NCI-H524 (cell line): Measurements from ENCODE around the gene MBTPS2.
"Not testable (repeated sequence)": the region's sequence is repeated elsewhere in the genome, so short reads cannot be mapped to it uniquely, and the experiment has no call there.

Experiments
- DNase-seq, 2 experiments: peaks; one replicate each; lab custom pipeline; 2025; lab: John Stamatoyannopoulos, UW

Gene MBTPS2

GRCh38 chrX:21839334-21840192, at the start of gene MBTPS2:
Gene MBTPS2, plus strand, starts transcription at chrX:21839617. Its CDS starts 118 bp downstream, at chrX:21839735.
- DNase-seq = peak; percentile 75 to 94

- DNase-seq = peak in 1 of 2 experiments; percentile 15
These were observed 40.7 kb upstream of the MBTPS2 start for GRCh38 chrX:21798677-21799219.

GRCh38 chrX:21799767-21800166, 39.6 kb upstream of the MBTPS2 start:
- DNase-seq = no peak

- peak in 1 of 2 experiments; percentile 47 for DNase-seq
These were observed 39.1 kb upstream of the MBTPS2 start for GRCh38 chrX:21800344-21800770.

GRCh38 chrX:21802054-21802670, 37.3 kb upstream of the MBTPS2 start:
- peak; percentile 31 to 58 for DNase-seq

GRCh38 chrX:21802839-21803238, 36.6 kb upstream of the MBTPS2 start:
- peak in 1 of 2 experiments; percentile 13 for DNase-seq

GRCh38 chrX:21806691-21807090, 32.7 kb upstream of the MBTPS2 start:
- no peak for DNase-seq

GRCh38 chrX:21811832-21812231, 27.6 kb upstream of the MBTPS2 start:
- DNase-seq = no peak

- DNase-seq = no peak
These were observed 26.8 kb upstream of the MBTPS2 start for GRCh38 chrX:21812628-21813027.

- DNase-seq = no peak
These were observed 25.6 kb upstream of the MBTPS2 start for GRCh38 chrX:21813612-21814368.

GRCh38 chrX:21816136-21816535, 23.3 kb upstream of the MBTPS2 start:
- DNase-seq = peak; percentile 70 to 89

GRCh38 chrX:21820170-21820569, 19.2 kb upstream of the MBTPS2 start:
- DNase-seq = not testable (repeated sequence)

GRCh38 chrX:21821875-21822274, 17.5 kb upstream of the MBTPS2 start:
- DNase-seq = no peak

- DNase-seq = no peak
These were observed 7.9 kb upstream of the MBTPS2 start for GRCh38 chrX:21831496-21831895.

- peak in 1 of 2 experiments; percentile 10 for DNase-seq
These were observed 2.4 kb upstream of the MBTPS2 start for GRCh38 chrX:21837056-21837455.

- DNase-seq = no peak
These were observed 482 bp upstream of the MBTPS2 start for GRCh38 chrX:21838937-21839333.

GRCh38 chrX:21840193-21840545, 752 bp downstream of the MBTPS2 start:
- peak in 1 of 2 experiments; percentile 20 for DNase-seq

- no peak for DNase-seq
These were observed 3.8 kb downstream of the MBTPS2 start for GRCh38 chrX:21843179-21843578.

GRCh38 chrX:21845096-21845495, 5.7 kb downstream of the MBTPS2 start:
- no peak for DNase-seq

- peak; percentile 80 to 94 for DNase-seq
These were observed 7.9 kb downstream of the MBTPS2 start for GRCh38 chrX:21847342-21847741.

GRCh38 chrX:21853578-21853977, 14.2 kb downstream of the MBTPS2 start:
- no peak for DNase-seq

- DNase-seq = no peak
These were observed 16.6 kb downstream of the MBTPS2 start, which contains the start of gene YY2 for GRCh38 chrX:21855937-21856415. Gene YY2, plus strand, starts transcription at chrX:21855987. Its CDS starts 498 bp downstream, at chrX:21856485.
